ENCODE data around the gene LILRB1.

GRCh38 chr19:54653181-54653809, 23.0 kb downstream of the LILRB1 start:
- TF ChIP-seq CTCF (IDR thresholded peaks at IDR 0.05) (peak in 3 of 5 experiments; percentile 23 to 50 (median 29)), POLR2A (IDR thresholded peaks at IDR 0.05) (no peak)
